C4-2B (cell line): ENCODE data around the gene RNASET2.

Experiments
- CTCF ChIP-seq: fragments of 450-650 bp; conservative IDR thresholded peaks from 2 replicates; pipeline ENCODE4 v1.5.1; 2017; ENCODE audit warnings: mild to moderate bottlenecking
- ZFX ChIP-seq: fragments of 450-650 bp; IDR thresholded peaks from 2 replicates; pipeline ENCODE4 v1.6.1; 2017

- TF ChIP-seq CTCF (no peak), ZFX (no peak)
Measured at GRCh38 chr6:166902211-166902755, 54.1 kb downstream of the RNASET2 start.
